Activated CD8-positive, alpha-beta memory T cell treated with anti-CD3 and anti-CD28 coated beads for 4 hours (primary cell): ENCODE results near the gene HPS5.
A peak's percentile ranks its signal among the peaks of the same experiment; 100 is the strongest.
"Not testable (repeated sequence)": the region's sequence is repeated elsewhere in the genome, so short reads cannot be mapped to it uniquely, and the experiment has no call there.

Source experiments
- DNase-seq, 2 donors: peaks; one replicate each; pipeline ENCODE4 v3.0.0-alpha.2; 2020; ENCODE audit warnings: low read depth in 2 of 2

HPS5 gene

DNA sequence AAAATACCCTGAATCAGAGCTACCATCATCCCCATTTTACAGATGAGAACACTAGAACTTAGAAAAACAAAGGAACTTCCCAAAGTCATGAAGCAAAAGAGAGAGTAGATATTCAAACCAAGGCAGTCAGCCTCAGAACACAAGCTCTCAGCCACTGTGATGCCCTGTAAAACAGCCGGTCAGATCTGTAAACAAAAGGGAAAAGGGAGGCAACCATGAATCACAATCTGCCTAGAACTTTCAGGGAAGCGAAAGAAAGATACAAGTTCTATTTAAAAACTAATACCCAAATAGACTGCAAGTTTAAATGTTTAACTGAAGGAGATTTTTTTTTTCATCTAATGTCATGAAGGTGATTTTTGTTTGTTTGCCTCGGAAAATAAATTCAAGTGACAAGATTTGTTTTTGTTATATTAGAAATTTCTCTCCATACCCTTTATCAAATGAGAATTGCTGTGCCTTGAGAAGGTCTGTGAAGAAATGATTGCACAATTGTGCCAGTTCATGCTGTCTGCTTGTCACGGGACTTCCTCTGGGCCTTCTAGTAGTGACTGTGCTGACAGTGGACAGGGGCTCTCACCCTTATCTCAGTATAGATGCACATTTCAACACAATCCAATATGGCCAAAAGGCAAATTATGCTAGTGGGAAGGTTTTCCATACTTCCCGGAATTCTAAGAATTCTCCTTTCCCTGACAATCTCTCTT lies 44.2 kb downstream of the HPS5 start:
- DNase-seq = no peak

DNA sequence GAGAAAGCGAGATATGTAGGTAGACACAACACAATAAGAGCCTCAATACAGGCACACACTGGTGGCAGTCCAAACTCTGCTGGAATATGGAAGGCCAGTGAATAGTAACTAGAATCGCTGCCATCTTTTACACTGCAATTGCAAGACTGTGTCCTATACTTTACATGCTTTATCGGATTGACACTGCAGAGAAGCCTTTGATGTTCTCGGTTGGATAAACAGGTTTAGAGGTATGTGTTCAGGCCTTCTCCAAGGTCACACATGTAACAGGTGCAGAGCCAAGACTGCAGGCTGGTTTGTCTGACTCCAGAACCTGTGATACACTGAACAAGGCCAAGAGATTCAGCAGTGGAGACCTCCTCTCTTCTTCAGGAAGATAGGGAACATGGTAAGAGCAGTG lies 50.7 kb downstream of the HPS5 start:
- DNase-seq = no peak

DNA sequence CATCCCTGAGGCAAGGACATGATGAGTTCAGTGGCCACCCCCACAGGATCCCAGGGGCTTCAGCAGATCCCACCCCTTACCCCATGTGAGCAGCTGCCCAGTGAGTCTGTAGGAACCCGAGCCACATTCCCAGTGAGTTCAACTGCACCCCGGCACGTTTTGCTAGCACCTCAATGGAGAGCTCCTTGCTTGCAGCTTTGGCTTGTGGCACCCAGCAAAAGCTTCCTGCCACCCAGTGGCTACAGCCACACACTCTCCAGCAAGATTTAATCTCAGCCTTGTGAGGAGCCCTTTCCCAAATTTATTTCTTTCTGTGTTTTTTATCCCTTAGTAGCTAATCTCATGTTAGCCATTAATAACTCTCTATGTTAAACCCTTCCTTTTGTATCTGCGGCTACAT lies 51.8 kb downstream of the HPS5 start:
- DNase-seq = no peak

DNA sequence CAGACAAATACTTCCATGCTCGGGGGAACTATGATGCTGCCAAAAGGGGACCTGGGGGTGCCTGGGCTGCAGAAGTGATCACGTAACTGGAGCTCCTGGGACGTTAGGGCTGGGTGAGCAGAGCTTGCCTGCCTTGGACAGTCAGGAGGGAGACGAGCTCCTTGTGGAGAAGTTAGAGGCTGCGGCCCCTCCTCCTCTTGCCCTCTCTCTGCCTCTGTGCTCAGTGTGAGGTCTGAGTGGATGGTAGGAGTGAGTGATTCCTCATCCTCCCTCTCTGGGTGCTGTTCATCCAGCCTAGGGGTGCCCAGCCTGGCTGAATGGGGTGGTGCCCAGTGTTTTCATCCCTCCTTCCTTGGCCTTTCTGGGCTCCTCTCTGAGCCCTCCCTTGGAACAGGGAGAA lies 52.7 kb downstream of the HPS5 start:
- DNase-seq = not testable (repeated sequence)

DNA sequence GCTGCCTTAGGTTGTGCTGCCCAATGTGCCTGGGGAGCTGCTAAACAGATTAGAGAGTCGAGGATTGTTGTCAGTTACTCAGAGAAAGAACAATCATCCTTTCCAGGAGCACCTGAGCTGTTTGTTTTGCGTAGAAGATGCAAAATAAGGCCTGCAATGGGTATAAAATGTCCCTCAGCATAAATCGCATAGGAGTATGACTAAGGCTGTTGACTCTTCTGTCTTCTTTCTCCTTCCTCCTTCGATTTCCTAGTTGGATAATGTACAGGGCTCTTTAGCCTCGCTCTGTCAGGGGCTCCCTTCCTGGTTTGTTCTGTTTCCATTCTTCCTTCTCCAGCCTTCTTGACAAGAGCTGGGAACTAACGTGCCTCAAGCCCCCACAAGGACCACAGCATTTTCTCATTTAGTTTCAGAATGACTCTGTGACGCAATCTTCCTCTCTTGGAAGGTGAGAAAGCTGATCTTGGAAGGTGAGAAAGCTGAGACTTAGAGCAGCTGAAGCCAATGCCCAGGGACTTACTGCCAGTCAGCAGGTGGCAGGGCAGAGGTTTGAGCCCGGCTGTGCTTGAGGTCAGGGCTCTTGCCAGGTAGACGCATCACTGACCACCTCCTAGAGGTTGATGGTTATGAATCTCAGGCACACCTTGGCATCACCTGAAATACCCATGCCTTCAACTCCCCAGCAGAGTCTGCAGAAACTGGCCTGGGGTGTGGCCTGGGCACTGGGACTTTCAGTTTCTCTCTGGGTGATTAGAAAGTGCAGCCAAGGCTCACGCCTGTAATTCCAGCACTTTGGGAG lies 54.4 kb downstream of the HPS5 start:
- DNase-seq = not testable (repeated sequence)

DNA sequence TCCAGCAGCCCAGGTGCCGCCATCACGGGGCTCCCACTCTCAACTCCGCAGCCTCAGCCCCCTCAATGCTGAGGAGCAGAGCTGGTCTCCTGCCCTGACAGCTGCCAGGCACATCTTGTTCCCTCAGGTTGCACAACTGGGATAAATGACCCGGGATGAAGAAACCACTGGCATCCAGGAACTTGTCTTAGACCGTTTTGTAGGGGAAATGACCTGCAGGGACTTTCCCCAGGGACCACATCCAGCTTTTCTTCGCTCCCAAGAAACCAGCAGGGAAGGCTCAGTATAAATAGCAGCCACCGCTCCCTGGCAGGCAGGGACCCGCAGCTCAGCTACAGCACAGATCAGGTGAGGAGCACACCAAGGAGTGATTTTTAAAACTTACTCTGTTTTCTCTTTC lies 56.0 kb downstream of the HPS5 start, which contains the start of gene SAA1:
SAA1 (plus strand) TSS at position 316 of the 400 bp plus-strand sequence. CDS start 624 bp downstream, outside the sequence.
- DNase-seq = no peak

DNA sequence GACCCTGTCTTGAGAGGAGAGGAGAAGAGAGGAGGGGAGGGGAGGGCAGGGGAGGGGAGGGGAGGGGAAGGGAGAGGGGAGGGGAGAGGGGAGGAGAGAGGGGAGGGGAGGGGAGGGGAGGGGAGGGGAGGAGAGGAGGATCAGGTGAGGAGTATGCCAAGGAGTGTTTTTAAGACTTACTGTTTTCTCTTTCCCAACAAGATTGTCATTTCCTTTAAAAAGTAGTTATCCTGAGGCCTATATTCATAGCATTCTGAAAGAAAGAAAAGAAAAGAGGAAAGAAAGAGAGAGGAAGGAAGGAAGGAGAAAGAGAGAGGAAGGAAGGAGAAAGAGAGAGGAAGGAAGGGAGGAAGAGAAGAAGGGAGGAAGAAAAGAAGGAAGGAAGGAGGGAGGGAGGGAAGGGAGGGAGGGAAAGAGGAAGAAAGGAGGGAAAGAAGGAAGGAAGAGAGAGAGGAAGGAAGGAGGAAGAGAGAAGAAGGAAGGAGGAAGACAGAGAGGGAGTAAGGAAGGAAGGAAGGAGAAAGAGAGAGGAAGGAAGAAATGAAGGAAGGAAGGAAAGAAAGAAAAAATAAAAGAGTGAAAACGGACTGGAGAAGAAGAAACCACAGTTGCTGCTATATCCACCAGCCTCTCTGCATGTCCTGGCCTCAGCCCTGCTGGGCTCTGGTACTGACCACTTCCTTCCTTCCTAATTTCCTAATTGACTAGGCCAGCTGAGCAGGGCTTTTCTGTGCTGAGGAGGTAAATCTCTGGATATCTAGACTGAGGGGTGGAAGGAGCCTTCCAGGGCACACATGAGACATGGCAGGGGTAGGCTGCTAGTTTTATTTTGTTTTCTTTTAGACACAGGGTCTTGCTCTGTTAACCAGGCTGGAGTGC lies 57.0 kb downstream of the HPS5 start:
- DNase-seq = no peak

DNA sequence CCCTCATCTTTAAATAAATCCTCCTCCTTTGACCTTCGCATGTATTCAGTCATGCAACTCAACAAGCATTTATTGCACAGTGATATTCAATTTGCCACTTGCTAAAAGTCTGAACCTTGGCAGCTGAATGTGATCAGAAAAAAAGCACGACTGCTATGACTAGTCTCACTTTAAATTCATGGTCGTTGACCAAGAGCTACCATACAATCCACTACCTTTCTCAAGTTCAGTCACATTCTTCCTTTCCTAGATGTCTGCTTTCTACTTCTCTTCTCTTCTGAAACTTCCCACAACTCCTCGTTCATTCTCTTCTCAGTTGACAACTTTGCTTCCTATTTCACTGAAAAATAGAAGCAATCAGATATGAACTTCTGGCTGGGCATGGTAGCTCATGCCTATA lies 57.9 kb downstream of the HPS5 start:
- DNase-seq = no peak

DNA sequence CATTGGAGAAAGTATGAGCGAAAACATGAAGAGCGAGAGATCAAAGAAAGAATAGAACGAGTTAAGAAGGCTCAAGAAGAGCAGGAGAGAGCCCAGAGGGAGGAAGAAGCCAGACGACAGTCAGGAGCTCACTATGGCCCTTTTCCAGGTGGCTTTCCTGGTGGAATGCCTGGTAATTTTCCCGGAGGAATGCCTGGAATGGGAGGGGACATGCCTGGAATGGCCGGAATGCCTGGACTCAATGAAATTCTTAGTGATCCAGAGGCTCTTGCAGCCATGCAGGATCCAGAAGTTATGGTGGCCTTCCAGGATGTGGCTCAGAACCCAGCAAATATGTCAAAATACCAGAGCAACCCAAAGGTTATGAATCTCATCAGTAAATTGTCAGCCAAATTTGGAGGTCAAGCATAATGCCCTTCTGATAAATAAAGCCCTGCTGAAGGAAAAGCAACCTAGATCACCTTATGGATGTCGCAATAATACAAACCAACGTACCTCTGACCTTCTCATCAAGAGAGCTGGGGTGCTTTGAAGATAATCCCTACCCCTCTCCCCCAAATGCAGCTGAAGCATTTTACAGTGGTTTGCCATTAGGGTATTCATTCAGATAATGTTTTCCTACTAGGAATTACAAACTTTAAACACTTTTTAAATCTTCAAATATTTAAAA lies 59.1 kb downstream of the HPS5 start:
- DNase-seq = not testable (repeated sequence)

DNA sequence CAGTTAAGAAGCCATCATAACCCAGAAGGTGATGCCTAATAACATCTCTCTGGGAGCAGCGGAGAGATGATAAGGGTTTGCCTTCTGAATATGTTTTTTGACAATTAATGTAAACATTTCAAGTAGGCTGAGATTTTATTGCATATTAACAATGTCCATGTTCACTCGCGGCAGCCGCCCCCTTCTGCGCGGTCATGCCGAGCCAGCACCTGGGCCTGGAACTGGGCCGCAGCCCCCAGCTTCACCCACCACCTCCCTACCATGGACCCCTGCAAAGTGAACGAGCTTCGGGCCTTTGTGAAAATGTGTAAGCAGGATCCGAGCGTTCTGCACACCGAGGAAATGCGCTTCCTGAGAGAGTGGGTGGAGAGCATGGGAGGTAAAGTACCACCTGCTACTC lies 60.2 kb downstream of the HPS5 start:
- no peak for DNase-seq

DNA sequence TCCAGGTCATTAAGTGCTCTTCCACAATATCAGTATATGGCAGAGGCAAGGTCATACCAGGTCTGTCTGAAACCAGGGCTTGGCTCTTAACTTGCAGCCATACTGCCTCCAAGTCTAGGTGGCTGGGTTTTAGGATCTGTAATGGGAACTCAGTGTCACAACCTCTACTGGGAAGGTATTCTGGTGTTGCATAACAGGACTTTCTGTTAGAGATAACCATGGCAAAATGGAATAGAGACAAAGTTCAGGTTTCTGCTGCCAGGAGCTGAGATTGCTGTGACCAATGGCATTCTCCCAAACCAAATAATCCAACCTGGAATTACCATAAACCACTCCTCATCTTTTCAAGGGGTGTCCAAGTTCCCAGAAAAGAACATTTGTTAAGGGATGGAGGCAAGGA lies 62.7 kb downstream of the HPS5 start:
- no peak for DNase-seq

DNA sequence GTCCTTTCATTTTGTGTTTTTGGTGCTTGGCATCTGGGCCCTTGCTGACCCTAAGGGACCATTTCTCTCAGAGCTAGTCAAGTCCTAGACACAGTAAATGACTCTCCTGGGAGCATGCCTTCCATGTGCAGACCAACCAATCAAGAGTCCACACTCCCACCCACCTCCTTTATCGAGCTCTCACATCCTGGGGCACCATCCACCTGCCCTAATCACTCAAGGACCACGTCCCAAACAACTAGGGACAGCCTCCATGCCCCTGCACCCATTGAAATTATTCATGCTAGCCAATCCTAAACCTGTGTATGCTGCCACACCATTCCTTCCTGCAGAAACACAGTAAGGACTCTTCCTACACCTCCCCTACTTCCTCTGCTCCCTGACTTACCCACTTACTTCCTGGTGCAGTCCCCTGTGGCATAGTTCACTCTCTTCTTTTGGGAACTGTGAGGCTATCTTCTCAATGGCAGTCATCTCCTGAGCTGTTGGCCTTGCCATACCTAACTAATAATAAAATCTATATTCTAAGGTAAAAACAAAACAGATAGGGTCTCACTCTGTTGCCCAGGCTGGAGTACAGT lies 67.1 kb downstream of the HPS5 start:
- no peak for DNase-seq

DNA sequence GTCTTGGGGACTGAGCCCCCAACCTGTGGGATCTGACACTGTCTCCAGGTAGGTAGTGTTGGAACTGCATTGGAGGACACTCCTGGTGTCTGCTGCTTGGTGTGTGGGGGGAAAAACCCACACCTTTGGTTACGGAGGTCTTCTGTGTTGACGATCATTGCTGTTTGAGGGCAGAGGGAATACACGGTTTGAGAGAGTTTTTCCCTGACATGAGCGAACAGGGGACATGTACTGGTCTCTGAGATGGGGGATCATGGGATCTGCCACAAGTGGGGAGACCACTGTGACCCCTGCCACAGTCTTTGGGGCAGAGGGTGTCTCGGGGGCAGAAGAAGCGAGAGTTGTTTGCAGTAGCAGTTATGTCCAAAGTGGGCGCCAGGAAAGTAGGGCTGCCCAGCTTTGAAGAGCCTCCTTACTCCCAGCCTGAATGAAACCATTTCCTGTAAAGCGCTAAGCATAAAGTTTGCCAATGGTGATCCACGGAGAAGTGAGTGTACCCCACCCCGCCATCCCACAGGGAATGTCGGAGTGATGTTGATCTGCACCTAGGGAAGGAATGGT lies 68.1 kb downstream of the HPS5 start:
- no peak for DNase-seq

DNA sequence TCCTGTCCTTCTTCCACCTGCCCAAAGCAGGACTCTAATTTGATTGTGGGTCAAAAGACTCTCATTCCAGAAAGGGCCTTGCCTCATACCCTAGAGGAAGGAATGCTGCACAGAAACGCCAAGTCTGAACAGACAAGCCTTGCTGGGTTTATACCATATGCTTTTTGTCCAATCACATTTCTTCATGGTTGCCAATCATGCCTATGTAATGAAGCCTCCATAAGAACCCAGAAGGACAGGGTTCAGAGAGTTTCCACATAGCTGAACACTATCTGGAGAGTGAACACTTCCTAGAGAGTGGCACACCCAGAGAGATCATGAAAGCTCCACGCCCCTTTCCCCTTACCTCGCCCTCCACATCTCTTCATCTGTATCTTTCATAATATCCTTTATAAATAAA lies 68.7 kb downstream of the HPS5 start:
- no peak for DNase-seq

DNA sequence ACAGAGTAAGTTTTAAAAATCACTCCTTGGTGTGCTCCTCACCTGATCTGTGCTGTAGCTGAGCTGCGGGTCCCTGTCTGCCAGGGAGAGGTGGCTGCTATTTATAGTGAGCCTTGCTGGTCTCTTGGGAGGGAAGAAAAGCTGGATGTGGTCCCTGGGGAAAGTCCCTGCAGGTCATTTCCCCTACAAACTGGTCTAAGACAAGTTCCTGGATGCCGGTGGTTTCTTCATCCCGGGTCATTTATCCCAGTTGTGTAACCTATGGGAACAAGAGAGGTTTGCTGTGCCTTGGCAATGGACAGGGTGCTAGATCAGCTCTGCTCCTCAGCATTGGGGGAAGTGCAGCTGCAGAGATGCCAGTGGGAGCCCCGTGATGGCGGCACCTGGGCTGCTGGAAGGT lies 73.4 kb downstream of the HPS5 start, which contains the start of gene SAA2:
SAA2 (minus strand) TSS at position 108 of the 400 bp plus-strand sequence. CDS start 657 bp downstream, outside the sequence.
- DNase-seq = no peak

DNA sequence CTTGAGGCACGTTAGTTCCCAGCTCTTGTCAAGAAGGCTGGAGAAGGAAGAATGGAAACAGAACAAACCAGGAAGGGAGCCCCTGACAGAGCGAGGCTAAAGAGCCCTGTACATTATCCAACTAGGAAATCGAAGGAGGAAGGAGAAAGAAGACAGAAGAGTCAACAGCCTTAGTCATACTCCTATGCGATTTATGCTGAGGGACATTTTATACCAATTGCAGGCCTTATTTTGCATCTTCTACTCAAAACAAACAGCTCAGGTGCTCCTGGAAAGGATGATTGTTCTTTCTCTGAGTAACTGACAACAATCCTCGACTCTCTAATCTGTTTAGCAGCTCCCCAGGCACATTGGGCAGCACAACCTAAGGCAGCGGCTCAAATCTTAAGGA lies 74.8 kb downstream of the HPS5 start:
- not testable (repeated sequence) for DNase-seq

DNA sequence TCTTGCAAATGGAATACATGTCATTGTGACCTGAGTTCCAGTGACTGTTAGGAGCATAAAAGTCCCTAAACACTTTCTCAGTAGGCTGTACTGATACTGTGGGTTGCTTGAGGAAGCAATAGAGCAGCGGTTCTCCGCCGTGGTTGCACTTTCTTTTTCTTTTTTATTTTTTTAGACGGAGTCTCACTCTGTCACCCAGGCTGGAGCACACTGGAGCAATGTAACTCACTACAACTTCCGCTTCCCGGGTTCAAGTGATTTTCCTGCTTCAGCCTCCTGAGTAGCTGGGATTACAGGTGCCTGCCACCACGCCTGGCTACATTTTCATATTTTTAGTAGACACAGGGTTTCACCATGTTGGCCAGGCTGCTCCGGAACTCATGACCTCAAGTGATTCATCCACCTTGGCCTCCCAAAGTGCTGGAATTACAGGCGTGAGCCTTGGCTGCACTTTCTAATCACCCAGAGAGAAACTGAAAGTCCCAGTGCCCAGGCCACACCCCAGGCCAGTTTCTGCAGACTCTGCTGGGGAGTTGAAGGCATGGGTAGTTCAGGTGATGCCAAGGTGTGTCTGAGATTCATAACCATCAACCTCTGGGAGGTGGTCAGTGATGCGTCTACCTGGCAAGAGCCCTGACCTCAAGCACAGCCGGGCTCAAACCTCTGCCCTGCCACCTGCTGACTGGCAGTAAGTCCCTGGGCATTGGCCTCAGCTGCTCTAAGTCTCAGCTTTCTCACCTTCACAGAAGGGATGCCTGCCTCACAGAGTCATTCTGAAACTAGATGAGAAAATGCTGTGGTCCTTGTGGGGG lies 75.4 kb downstream of the HPS5 start:
- not testable (repeated sequence) for DNase-seq

DNA sequence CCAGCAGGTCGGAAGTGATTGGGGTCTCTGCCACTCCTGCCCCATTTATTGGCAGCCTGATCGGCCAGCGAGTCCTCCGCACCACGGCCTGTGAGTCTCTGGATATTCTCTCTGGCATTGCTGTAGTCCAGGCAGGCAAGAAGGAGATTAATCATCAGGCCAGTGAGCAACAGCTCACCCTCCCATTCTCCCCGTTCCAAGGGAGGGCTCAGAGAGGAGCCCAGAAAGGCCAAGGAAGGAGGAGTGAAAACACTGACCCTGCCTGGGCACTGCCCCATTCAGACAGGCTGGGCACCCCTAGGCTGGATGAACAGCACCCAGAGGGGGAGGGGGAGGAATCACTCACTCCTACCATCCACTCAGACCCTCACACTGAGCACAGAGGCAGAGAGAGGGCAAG lies 76.5 kb downstream of the HPS5 start:
- DNase-seq = no peak

DNA sequence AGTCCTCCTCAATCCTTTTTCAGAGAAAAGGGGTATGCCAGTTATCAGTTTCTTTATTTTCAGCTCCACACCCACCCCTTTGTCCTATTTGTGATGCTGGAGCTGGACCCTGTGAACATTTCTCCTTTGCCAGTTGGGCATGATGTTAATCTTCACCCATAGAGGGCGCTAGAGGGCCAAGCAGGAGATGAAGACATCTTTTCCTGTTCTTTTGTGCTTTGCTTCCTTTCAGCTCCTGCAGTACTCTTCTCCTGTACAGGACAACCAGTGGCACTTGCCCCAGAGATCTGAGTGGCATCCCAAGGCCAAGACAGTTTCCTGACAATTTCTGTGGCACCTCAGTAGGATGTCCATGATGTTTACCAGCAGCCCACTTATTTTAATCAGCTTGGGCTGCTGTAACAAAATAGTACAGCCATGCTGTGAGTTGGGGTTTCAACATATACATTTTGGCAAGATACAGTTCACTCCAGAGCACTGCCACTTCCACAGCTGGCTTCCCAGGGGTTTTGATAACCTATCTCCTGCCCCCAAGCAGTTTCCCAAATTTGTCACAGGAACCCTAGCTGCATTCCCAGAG lies 78.1 kb downstream of the HPS5 start:
- DNase-seq = peak; percentile 14 to 22

DNA sequence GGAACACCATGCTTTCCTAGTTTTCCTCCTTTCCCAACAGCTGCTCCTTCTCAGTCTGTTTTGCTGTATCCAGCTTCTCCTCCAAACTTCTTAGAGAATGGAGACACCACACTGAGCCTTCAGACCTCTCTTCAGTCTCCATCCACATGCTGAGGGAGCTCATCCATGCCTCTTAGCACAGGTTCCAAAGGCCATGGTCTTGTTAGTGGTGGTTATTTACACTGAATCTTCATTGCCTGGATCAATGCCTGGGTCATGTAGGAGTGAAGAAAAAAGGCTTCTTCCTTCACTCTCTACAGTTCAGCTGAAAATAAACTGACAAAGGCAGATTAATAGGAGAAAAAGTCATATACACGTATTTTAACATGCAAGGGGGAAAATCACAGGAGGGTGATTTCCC lies 82.3 kb downstream of the HPS5 start:
- no peak for DNase-seq
